Measurements from ENCODE around the gene TEX28.

The TEX28 gene

GRCh38 chrX:154308108-154308946, 13.4 kb upstream of the TEX28 start:
- Histone ChIP-seq H3K4me1 (ENCODE audit: control insufficient read depth, insufficient read depth, low read depth, low read length) (peaks cover 1% of the 10 kb centered on the region), H3K27me3 (ENCODE audit: control insufficient read depth in 1 of 2, insufficient read depth in 1 of 2, low read length in 2 of 2) (peaks cover 4 to 79% of the 10 kb centered on the region in 2 experiments), H3K4me3 (ENCODE audit: insufficient read depth in 1 of 2, low read depth in 1 of 2, low read length in 2 of 2) (no peak overlapping the region), H2BK15ac (ENCODE audit: low read depth, poor library complexity, severe bottlenecking) (no peak overlapping the region), H4K91ac (ENCODE audit: low read length) (no peak overlapping the region), H2AK5ac (ENCODE audit: low read length, severe bottlenecking) (no peak overlapping the region), H3K4me2 (ENCODE audit: low read length, poor library complexity, severe bottlenecking) (no peak overlapping the region), H2AFZ (ENCODE audit: low read depth, low read length) (no peak overlapping the region), H3K18ac (ENCODE audit: low read depth in 1 of 2, low read length in 2 of 2) (no peak overlapping the region), H3K9me3 (ENCODE audit: control insufficient read depth, low read length) (no peaks in the 10 kb centered on the region), H3K27ac (ENCODE audit: low read length, poor library complexity, severe bottlenecking) (no peak overlapping the region), H2BK12ac (ENCODE audit: low read length in 2 of 2) (no peak overlapping the region), H3K36me3 (ENCODE audit: control insufficient read depth in 1 of 2, insufficient read depth in 2 of 2, low read depth in 1 of 2, low read length in 2 of 2) (no peaks in the 10 kb centered on the region), H2BK120ac (ENCODE audit: low read depth, low read length) (no peak overlapping the region), H2BK5ac (ENCODE audit: low read depth, low read length, poor library complexity, severe bottlenecking) (no peak overlapping the region), H3K4ac (ENCODE audit: low read depth in 1 of 2, low read length in 2 of 2) (no peak overlapping the region), H3K79me1 (replicated peaks; ENCODE audit: low read length, poor library complexity, severe bottlenecking) (no peaks in the 10 kb centered on the region), H4K8ac (ENCODE audit: low read length) (no peak overlapping the region), H3K14ac (ENCODE audit: low read length in 2 of 2) (no peak overlapping the region), H3K9ac (ENCODE audit: low read length) (no peak overlapping the region), H3K23ac (ENCODE audit: low read length in 2 of 2) (no peak overlapping the region)
- DNase-seq = peak; percentile 34
- 63% methylated on average over 8 of the region's 9 CpGs for WGBS

- H2BK120ac ChIP-seq (ENCODE audit: low read depth, low read length) = no peak overlapping the region
- H3K14ac ChIP-seq (ENCODE audit: low read length in 2 of 2) = no peak overlapping the region
- H3K9ac ChIP-seq (ENCODE audit: low read length) = no peak overlapping the region
- no peak overlapping the region for H2BK5ac ChIP-seq (ENCODE audit: low read depth, low read length, poor library complexity, severe bottlenecking)
- no peak overlapping the region for H3K23ac ChIP-seq (ENCODE audit: low read length in 2 of 2)
- H4K8ac ChIP-seq (ENCODE audit: low read length) = no peak overlapping the region
- H3K27me3 ChIP-seq (ENCODE audit: control insufficient read depth in 1 of 2, insufficient read depth in 1 of 2, low read length in 2 of 2) = peaks cover 4 to 77% of the 10 kb centered on the region in 2 experiments
- H3K4me3 ChIP-seq (ENCODE audit: insufficient read depth in 1 of 2, low read depth in 1 of 2, low read length in 2 of 2) = no peak overlapping the region
- no peak for DNase-seq
- no peak overlapping the region for H3K18ac ChIP-seq (ENCODE audit: low read depth in 1 of 2, low read length in 2 of 2)
- H2AFZ ChIP-seq (ENCODE audit: low read depth, low read length) = no peak overlapping the region
- WGBS = 94% methylated on average over 6 of the region's 6 CpGs
- H4K91ac ChIP-seq (ENCODE audit: low read length) = no peak overlapping the region
- H3K4ac ChIP-seq (ENCODE audit: low read depth in 1 of 2, low read length in 2 of 2) = no peak overlapping the region
- peaks cover 1% of the 10 kb centered on the region for H3K4me1 ChIP-seq (ENCODE audit: control insufficient read depth, insufficient read depth, low read depth, low read length)
- H3K27ac ChIP-seq (ENCODE audit: low read length, poor library complexity, severe bottlenecking) = no peak overlapping the region
- no peaks in the 10 kb centered on the region for H3K9me3 ChIP-seq (ENCODE audit: control insufficient read depth, low read length)
- no peak overlapping the region for H2BK15ac ChIP-seq (ENCODE audit: low read depth, poor library complexity, severe bottlenecking)
- H2BK12ac ChIP-seq (ENCODE audit: low read length in 2 of 2) = no peak overlapping the region
- H3K79me1 ChIP-seq (replicated peaks; ENCODE audit: low read length, poor library complexity, severe bottlenecking) = no peaks in the 10 kb centered on the region
- no peaks in the 10 kb centered on the region for H3K36me3 ChIP-seq (ENCODE audit: control insufficient read depth in 1 of 2, insufficient read depth in 2 of 2, low read depth in 1 of 2, low read length in 2 of 2)
- H3K4me2 ChIP-seq (ENCODE audit: low read length, poor library complexity, severe bottlenecking) = no peak overlapping the region
- H2AK5ac ChIP-seq (ENCODE audit: low read length, severe bottlenecking) = no peak overlapping the region
Measured at GRCh38 chrX:154307202-154307601, 12.3 kb upstream of the TEX28 start.

GRCh38 chrX:154305541-154306205, 10.7 kb upstream of the TEX28 start:
- no peaks in the 10 kb centered on the region for H3K79me1 ChIP-seq (replicated peaks; ENCODE audit: low read length, poor library complexity, severe bottlenecking)
- no peak overlapping the region for H3K23ac ChIP-seq (ENCODE audit: low read length in 2 of 2)
- DNase-seq = no peak
- H3K9ac ChIP-seq (ENCODE audit: low read length) = no peak overlapping the region
- H3K27ac ChIP-seq (ENCODE audit: low read length, poor library complexity, severe bottlenecking) = no peak overlapping the region
- no peak overlapping the region for H3K4me3 ChIP-seq (ENCODE audit: insufficient read depth in 1 of 2, low read depth in 1 of 2, low read length in 2 of 2)
- H3K9me3 ChIP-seq (ENCODE audit: control insufficient read depth, low read length) = no peaks in the 10 kb centered on the region
- no peak overlapping the region for H2BK120ac ChIP-seq (ENCODE audit: low read depth, low read length)
- peaks cover 4 to 62% of the 10 kb centered on the region in 2 experiments for H3K27me3 ChIP-seq (ENCODE audit: control insufficient read depth in 1 of 2, insufficient read depth in 1 of 2, low read length in 2 of 2)
- no peaks in the 10 kb centered on the region for H3K36me3 ChIP-seq (ENCODE audit: control insufficient read depth in 1 of 2, insufficient read depth in 2 of 2, low read depth in 1 of 2, low read length in 2 of 2)
- H3K4me2 ChIP-seq (ENCODE audit: low read length, poor library complexity, severe bottlenecking) = no peak overlapping the region
- H2AK5ac ChIP-seq (ENCODE audit: low read length, severe bottlenecking) = no peak overlapping the region
- H2AFZ ChIP-seq (ENCODE audit: low read depth, low read length) = no peak overlapping the region
- no peak overlapping the region for H4K91ac ChIP-seq (ENCODE audit: low read length)
- H2BK12ac ChIP-seq (ENCODE audit: low read length in 2 of 2) = no peak overlapping the region
- no peak overlapping the region for H2BK15ac ChIP-seq (ENCODE audit: low read depth, poor library complexity, severe bottlenecking)
- peaks cover 1% of the 10 kb centered on the region for H3K4me1 ChIP-seq (ENCODE audit: control insufficient read depth, insufficient read depth, low read depth, low read length)
- H2BK5ac ChIP-seq (ENCODE audit: low read depth, low read length, poor library complexity, severe bottlenecking) = no peak overlapping the region
- H3K18ac ChIP-seq (ENCODE audit: low read depth in 1 of 2, low read length in 2 of 2) = no peak overlapping the region
- H4K8ac ChIP-seq (ENCODE audit: low read length) = no peak overlapping the region
- 92% methylated on average over 8 of the region's 11 CpGs for WGBS
- no peak overlapping the region for H3K4ac ChIP-seq (ENCODE audit: low read depth in 1 of 2, low read length in 2 of 2)
- H3K14ac ChIP-seq (ENCODE audit: low read length in 2 of 2) = no peak overlapping the region

- no peak overlapping the region for H3K4me2 ChIP-seq (ENCODE audit: low read length, poor library complexity, severe bottlenecking)
- H3K79me1 ChIP-seq (replicated peaks; ENCODE audit: low read length, poor library complexity, severe bottlenecking) = no peaks in the 10 kb centered on the region
- H3K9ac ChIP-seq (ENCODE audit: low read length) = no peak overlapping the region
- no peak overlapping the region for H3K23ac ChIP-seq (ENCODE audit: low read length in 2 of 2)
- H3K9me3 ChIP-seq (ENCODE audit: control insufficient read depth, low read length) = no peaks in the 10 kb centered on the region
- no peak overlapping the region for H3K14ac ChIP-seq (ENCODE audit: low read length in 2 of 2)
- H2BK120ac ChIP-seq (ENCODE audit: low read depth, low read length) = no peak overlapping the region
- 93% methylated on average over 9 of the region's 10 CpGs for WGBS
- H4K8ac ChIP-seq (ENCODE audit: low read length) = no peak overlapping the region
- no peak overlapping the region for H3K27ac ChIP-seq (ENCODE audit: low read length, poor library complexity, severe bottlenecking)
- no peak overlapping the region for H2AK5ac ChIP-seq (ENCODE audit: low read length, severe bottlenecking)
- no peak overlapping the region for H3K18ac ChIP-seq (ENCODE audit: low read depth in 1 of 2, low read length in 2 of 2)
- peaks cover 4 to 57% of the 10 kb centered on the region in 2 experiments for H3K27me3 ChIP-seq (ENCODE audit: control insufficient read depth in 1 of 2, insufficient read depth in 1 of 2, low read length in 2 of 2)
- H4K91ac ChIP-seq (ENCODE audit: low read length) = no peak overlapping the region
- no peak overlapping the region for H2BK5ac ChIP-seq (ENCODE audit: low read depth, low read length, poor library complexity, severe bottlenecking)
- no peaks in the 10 kb centered on the region for H3K36me3 ChIP-seq (ENCODE audit: control insufficient read depth in 1 of 2, insufficient read depth in 2 of 2, low read depth in 1 of 2, low read length in 2 of 2)
- no peak overlapping the region for H2AFZ ChIP-seq (ENCODE audit: low read depth, low read length)
- no peak overlapping the region for H3K4me3 ChIP-seq (ENCODE audit: insufficient read depth in 1 of 2, low read depth in 1 of 2, low read length in 2 of 2)
- no peak overlapping the region for H3K4ac ChIP-seq (ENCODE audit: low read depth in 1 of 2, low read length in 2 of 2)
- peaks cover 1% of the 10 kb centered on the region for H3K4me1 ChIP-seq (ENCODE audit: control insufficient read depth, insufficient read depth, low read depth, low read length)
- no peak overlapping the region for H2BK15ac ChIP-seq (ENCODE audit: low read depth, poor library complexity, severe bottlenecking)
- no peak for DNase-seq
- H2BK12ac ChIP-seq (ENCODE audit: low read length in 2 of 2) = no peak overlapping the region
Measured at GRCh38 chrX:154304846-154305245, 9.9 kb upstream of the TEX28 start.
